ENCODE measurements around the gene FTMT.
"Not testable (repeated sequence)": the region's sequence is repeated elsewhere in the genome, so short reads cannot be mapped to it uniquely, and the experiment has no call there.

The FTMT gene

DNA sequence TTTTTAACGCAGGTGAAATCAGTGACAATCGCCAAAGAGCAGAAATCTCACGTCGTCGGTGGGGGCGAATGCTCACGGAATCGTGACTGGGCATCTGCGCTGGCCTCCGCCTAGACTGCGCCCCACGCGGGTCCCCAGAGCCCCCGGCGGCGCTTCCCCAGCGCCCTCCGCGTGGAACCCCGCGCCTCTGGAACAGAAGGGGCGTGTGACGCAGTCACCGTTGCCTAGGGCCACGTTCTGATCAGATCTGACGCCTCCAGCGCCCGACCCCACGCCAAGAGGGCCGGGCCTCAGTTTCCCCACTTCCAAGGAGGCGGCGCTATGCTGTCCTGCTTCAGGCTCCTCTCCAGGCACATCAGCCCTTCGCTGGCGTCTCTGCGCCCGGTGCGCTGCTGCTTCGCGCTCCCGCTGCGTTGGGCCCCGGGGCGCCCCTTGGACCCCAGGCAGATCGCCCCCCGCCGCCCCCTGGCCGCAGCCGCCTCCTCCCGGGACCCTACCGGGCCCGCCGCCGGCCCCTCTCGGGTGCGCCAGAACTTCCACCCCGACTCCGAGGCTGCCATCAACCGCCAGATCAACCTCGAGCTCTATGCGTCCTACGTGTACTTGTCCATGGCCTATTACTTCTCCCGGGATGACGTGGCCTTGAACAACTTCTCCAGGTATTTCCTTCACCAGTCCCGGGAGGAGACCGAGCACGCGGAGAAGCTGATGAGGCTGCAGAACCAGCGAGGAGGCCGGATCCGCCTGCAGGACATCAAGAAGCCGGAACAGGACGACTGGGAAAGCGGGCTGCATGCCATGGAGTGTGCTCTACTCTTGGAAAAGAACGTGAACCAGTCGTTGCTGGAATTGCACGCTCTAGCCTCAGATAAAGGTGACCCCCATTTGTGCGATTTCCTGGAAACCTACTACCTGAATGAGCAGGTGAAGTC is at the start of gene FTMT:
FTMT (plus strand) TSS at position 240 of the 932 bp plus-strand sequence; CDS start at position 322, 82 bp downstream.
- DNase-seq, result no peak

DNA sequence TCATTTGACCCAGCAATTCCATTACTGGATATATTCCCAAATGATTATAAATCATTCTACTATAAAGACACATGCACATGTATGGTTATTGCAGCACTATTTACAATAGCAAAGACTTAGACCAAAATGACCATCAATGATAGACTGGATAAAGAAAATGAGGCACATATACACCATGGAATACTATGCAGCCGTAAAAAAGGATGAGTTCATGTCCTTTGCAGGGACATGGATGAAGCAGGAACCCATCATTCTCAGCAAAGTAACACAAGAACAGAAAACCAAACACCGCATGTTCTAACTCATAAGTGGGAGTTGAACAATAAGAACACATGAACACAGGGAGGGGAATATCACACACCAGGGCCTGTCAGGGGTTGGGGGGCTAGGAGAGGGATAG is 46.4 kb upstream of the FTMT start:
- DNase-seq, result not testable (repeated sequence)

DNA sequence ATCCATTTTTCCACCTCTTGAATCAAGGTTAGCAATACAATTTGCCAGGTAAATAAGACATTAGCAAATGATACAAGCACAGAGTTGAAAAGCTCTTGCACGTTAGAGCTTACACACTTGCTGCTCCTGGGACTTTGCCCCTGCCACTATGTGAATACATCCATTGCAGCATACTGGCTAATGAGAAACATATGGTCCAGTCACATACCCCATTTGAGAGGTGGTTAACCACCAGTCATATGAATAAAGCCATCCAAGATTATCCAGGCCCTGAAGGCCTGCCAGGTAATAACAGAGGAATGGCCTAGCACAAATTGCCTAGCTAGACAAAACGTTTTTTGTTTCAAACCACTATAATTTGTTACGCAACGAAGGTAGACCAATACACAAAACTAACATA is 45.8 kb upstream of the FTMT start:
- no peak for DNase-seq

DNA sequence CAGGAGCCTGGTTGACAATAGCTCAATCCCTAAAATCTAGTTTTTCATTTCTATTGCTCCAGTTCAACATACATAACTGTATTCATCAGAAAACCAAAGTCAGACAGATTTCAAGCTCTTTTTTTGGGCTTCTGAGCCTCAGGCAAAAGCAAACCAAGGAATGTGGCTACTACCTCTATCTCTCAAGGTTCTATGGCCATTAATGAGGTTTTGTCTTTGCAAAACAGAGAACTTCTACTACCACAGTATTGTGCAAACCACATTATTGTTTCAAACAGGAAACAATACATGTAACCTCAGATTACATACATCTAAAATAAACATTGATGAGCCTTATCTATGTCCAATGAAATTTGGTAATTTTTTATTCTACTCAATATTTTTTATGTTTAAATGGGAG is 35.5 kb upstream of the FTMT start:
- no peak for DNase-seq

DNA sequence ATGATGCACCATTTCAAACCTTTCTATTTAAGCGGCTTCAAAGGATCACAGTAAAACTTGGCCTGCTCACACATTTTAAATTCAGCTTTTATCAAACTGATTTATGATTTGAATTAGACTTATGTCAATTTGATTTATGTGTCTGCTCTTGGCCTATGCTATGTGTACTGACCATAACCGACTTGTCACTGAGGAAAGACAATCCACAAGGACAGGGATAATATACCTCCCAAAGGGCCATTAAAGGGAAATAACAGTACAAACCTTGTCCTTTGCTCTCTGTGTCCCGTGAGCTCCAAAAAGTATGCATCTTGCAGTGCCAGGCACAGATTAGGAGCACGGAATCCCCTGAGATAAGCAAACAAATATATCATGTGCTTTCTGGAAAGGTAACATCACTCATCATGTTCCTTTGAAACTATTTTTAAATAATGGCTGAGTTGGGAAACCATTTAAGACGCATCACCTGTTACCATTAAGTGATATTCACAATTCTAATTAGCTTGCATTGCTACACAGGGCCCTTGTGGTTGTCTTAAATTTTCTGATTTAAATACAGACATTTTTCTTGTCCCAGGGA is 31.9 kb upstream of the FTMT start:
- no peak for DNase-seq

DNA sequence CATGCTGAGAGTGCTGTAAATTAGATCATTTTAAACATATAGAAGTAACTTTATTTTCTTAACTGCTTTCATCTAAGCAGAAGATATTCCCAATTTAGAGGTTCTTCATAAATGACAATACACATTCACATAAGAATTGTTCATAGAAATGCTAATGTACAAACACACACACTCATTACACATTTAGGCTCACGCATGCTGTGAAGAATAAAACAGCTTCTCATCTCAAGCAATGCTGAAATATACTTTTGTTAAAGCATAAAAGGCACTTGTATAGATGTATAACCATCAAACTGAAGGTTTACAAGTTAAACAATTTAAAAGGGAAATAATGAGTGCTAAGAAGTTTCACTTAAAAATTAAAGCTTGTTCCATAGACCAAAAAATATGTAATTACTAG is 18.1 kb upstream of the FTMT start:
- no peak for DNase-seq

DNA sequence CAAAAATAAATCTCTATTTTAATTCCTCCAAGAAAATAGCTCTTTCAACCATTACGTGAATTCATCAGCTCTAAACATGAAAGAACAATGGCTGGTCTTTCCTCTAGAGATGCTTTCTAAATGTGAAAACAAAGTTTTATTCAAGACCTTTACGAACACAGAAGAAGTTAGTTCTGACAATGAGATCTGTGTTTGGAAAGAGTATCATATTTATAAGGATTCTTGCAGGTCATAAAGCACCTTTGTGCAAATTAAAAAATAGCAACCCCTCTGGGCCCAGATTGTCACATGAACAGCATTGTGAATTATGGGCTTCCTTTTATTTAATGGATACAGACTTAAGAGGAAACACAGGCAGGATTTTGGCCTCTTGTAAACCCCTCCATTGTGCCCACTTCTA is 17.7 kb upstream of the FTMT start:
- DNase-seq, result no peak

DNA sequence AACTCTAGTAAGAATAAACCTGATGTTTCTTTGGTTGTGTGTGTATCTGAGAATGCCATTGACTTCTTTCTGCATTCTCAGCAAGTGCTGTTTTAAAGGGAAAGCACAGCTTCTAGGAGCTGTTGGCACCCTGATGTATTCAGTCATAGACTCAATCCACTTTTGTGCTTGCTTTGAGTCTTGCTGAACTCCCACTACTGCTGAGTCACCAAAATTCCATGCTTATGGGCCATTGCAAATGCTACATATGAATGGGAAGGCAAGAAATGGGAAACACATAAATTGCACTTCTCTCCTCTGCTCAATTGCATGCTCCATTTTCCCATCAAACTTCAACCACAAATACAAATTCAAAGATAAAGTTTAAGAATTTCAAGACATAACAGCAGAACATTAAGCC is 9.8 kb upstream of the FTMT start:
- DNase-seq, result no peak

DNA sequence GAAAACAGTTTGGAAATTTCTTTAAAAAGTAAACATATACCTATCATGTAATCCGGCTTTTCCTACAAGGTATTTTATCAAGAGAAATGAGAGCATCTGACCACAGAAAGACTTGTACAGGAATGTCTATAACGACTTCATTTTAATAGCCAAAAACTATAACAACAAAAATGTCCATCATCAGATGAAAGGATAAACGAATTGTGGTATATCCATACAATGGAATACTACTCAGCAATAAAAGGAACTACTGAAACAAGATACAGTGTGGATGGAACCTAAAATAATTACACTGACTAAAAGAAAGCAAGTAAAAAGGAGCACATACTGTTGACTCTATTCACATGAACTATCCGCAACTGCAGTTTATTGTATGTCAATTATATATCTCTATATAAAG is 1.4 kb upstream of the FTMT start:
- DNase-seq, result no peak

DNA sequence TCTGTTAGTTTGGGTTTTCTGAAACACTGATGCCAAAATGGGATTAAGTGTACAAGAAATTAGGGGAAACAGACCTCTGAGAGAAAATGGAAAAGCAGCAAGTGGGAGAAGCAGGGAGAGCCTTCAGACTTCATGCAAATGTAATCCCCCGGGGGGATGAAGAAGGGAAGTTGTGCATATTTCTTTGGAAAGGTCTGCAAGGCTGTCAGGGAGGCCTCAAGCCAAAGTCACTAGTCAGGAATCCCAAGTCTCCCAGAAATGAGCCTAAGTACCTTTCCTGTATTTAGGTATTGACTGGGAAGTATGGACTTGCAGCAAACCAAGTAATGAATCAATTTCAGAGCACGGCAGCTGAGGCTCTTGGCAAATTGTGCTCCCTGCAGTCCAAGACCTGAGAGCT is 2.2 kb downstream of the FTMT start:
- no peak for DNase-seq

DNA sequence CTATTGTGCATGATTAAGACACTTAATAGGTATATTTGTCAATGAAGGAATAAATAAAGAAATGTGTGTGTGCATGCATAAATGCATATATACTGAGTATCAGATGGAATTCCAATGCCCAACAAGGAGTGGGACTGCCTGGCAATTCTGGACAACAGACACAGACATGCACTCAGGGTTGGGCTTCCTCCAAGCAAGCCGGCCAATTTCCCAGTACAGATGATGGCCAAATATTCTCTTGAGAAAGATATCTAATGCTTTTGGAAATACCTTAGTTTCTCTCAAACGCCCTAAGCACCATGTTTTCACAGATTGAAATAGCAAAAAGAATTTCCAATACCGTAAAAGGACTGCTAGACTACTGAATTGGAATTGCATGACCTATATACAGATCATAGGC is 11.1 kb downstream of the FTMT start:
- no peak for DNase-seq

DNA sequence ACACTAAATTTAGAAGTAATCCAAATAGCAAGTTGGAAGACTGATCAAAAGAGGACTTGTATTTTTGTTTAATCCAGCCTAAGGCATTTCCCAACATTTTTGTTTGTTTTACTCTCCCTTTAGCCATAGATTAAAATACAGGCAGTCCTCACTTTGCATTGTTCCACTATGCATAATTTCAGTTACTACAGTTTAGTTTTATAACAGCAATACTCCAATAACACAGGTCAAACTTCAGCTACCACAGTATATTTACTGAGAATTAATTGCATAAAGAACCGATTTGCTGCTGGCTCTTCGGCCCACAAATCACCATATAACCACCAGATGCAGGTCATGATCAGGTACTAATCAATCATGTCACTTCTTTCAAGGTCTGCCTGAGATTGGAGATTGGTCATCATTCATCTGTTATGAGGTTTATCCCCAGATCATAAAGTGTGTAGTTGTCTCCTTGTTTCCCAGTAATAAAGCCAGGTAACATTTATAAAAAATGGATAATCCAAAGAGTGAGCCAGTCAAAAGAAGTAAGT is 12.1 kb downstream of the FTMT start:
- DNase-seq, result no peak

DNA sequence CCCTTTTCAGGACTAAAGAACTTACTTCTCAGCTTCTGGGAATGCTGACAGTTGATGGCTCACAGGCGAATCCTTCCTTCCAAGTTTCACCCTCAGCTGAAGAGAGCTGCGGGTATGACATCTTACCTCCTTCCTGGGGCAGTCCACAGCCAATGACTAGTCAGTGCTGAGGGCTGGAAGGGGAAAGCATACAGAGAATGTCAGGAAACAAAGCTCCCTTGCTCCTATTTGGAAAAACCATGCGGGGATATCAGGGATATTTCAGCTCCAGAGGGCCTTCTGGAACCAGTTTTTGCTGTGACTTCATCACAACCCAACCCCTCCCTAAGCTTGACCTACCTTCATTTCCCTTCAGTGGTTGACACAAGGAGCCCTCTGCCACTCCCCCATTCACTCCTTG is 15.7 kb downstream of the FTMT start:
- DNase-seq, result no peak

DNA sequence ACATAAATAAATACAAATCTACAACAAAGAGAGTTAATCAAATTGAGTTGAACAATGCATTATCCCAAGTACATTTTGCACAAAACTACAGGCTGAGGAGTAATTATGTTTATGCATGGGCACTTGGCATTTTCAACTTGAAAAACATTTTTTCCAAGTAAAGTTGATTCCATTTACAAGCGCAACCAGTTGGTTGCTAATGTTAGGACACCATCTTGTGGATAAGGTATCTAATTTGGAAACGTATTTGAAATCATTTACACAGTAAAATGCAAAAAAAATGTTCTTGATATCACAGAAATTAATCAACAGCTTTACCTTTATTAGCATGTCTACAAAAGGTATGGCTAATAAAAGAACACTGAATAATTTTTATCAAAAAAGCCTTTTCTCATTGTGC is 18.8 kb downstream of the FTMT start:
- DNase-seq, result no peak

DNA sequence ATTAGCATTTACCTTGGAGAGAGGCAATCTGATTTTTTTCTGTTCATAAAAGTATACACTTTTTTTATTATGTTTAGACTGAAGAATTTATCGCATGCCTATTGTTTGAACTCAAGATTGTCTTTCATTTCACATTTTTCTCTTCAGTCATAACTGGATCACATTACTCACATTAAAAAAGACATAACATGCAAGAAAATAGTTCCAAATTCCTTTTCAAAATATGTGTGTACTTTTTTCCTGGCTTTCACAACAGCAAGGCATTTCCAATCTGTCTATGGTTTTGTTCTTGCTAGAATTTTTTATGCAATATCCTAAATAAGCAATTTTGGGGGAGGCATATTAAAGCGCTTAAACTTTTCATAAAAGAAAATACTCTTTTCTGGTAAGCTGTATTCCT is 21.2 kb downstream of the FTMT start:
- DNase-seq, result no peak

DNA sequence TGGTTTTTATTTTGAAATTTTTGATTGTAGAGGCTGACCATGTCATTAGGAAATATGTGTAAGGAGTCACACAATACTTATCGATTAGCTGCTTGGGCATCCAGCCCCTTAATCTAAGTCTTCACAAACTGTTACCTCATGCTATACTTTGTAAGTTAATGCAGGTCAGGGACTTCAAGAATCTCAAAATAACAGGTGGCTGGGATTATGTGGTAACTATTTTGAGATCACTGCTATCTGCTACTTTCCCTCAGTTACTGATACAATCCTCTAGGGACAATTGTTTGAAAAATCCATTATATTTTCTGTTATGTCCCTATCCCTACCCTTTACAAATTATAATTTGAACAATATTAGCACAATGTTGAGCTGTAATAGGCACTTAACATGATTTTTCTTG is 21.7 kb downstream of the FTMT start:
- DNase-seq, result no peak

DNA sequence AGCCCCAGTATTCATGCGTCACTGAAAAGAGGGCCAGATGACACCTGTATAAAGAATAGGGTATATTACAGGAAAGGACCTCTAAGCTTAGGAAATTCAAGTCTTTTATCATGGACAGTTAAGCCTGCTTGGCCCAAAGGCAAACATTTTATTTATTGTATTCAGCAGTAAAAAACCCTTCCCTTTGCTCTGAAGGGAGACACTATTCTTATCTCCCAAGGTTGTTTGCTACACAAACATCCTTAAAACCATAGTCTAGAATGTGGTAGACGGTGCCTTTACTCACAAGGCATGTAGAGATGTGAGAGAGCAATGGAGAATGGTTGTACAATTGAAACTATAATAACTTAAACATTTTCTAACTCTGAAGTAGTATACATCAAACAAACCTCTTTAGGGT is 33.9 kb downstream of the FTMT start:
- DNase-seq, result no peak

DNA sequence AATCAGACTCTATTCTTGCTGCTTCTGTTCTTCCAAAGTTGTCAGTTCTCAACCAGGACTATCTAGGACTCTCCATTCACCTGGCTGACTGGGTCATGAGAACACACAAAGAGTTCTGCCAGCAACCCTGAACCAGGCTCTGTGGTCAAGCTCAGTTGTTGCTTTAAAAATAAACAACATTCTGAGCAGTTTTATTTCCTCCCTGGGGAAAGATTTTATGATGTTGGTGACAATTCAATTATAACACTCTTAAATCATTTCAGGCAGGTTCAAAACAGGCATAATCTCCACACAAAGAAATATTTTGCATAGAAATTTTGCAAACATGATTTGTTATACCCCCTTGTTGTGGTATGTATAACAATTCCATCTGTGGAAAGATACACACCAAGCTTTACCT is 36.0 kb downstream of the FTMT start:
- DNase-seq, result no peak

DNA sequence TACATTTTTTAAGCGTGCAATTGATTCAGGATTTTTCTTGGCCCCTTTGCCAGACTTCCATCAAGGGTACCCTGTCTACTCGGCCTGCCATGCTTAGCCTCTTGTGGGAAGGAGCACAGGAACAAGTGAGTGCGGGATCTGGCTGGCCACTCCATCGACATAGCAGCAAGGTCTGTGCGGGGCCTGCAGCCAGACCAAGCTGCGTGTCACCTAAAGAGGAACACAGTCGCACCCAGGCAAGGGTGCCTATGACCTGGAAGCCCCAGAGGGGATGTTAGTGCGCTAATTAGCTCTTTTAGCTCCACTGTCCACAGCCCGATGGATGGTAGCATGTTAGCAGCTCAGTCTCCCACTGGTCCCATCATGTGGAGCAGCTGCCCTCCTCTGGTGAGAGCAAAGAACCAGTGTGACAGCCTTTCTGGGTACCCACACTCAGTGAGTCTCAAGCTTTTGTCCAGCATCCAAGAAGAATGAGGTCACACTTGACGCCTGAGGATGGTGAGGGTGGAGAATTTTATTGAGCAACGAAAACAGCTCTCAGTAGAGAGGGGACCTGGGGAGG is 38.7 kb downstream of the FTMT start:
- no peak for DNase-seq

DNA sequence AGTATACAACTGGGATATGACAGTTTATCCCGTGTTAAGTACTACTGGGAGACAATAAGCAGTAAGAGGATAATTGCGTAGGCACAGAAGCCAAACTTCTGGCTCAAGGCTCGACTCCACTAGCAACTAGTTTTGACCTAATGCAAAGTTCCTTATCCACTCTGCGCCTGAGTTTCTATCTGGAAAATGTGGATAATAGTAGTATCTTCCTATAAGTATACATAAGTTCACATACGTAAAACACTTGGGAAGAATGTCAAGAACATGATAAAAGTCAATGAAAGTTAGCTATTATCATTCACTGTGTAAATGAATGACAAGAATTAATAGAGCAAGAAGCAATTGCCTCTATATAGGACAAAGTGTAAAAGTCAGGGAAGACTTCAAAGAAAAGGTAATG is 45.7 kb downstream of the FTMT start:
- DNase-seq, result no peak

DNA sequence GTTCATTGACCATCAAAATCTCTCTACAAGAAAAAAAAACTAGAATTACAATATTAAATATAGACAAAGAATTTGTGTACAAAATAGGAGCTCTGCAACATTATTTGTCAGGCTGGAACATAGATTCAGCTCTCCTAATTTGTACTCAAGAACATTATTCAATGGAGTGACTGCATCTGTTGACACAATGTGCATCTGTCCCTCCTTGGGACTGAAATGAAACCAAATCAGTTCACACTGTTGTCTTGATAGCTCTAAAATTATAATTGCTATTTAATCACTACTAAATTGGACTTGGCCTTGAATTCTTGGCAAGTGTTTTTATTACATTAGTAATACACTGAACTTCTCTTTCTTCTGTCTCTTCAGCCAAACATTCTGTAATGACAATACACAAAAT is 47.7 kb downstream of the FTMT start:
- no peak for DNase-seq
